ENCODE results near the gene KIF5C. TPM values are rescaled to one million over a fixed set of nuclear protein-coding genes. Genes with fewer than 3 reads are reported as not detected.
A peak's percentile ranks its signal among the peaks of the same experiment; 100 is the strongest.

The KIF5C gene
- total RNA-seq, 1 experiment from 2014 or later = 1.5 TPM

DNA sequence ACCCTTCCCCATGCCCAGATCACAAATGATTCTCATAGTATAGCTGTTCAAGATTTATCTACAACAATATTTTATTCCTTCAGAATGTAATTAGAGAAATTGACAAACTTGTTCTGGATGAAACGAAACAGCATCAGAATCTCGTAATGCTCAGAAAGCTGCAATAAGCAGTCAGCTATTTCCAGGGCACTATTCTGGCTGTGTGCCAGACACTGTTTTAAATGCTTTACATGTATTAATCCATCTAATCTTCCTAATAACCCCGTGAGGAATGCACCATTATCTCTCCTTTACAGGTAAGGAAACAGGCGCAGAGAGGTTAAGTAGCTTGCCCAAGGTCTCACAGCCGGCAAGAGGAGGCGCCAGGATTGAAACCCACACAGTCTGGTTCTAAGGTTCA is 153.3 kb downstream of the KIF5C start:
- H3K9me3 Mint-ChIP-seq (ENCODE audit: unreplicated experiment) = no peaks in the 10 kb centered on the region
- Histone ChIP-seq H3K9me3 (no peaks in the 10 kb centered on the region), H3K4me1 (peaks cover 43% of the 10 kb centered on the region), H3K36me3 (ENCODE audit: control insufficient read depth, insufficient read depth, low read length) (no peaks in the 10 kb centered on the region), H3K27me3 (replicated peaks; ENCODE audit: control insufficient read depth, insufficient read depth, low read length) (no peaks in the 10 kb centered on the region), H3K4me3 (ENCODE audit: low read depth, low read length) (no peak overlapping the region)
- DNase-seq = no peak
- peak overlapping the region; percentile 65 for H3K27ac Mint-ChIP-seq (ENCODE audit: unreplicated experiment)
- ChIA-PET CTCF (interaction anchor here (0.6 to 1.0 kb wide), 2 partner anchors 9 to 26 kb away, joined by 3 to 5 read pairs; no protein-coding TSS in a partner anchor), POLR2A (no interaction called here)
- BruUV-seq (replicated peaks) = no TSS peak
- intact Hi-C loops (cut with micrococcal nuclease; ENCODE audit: unreplicated experiment) = loop anchor here (1.0 kb wide), 2 partner anchors 8 to 10 kb away; partner anchors contain the start of gene LYPD6B
- peak overlapping the region; percentile 41 for H3K4me3 Mint-ChIP-seq (ENCODE audit: unreplicated experiment)
- H3K36me3 Mint-ChIP-seq (ENCODE audit: insufficient read depth, unreplicated experiment) = no peaks in the 10 kb centered on the region
- peaks cover 49% of the 10 kb centered on the region for H3K4me1 Mint-ChIP-seq (ENCODE audit: low read depth, unreplicated experiment)
- H3K27me3 Mint-ChIP-seq (ENCODE audit: insufficient read depth, unreplicated experiment) = no peaks in the 10 kb centered on the region
- TF ChIP-seq, protein P1, sequence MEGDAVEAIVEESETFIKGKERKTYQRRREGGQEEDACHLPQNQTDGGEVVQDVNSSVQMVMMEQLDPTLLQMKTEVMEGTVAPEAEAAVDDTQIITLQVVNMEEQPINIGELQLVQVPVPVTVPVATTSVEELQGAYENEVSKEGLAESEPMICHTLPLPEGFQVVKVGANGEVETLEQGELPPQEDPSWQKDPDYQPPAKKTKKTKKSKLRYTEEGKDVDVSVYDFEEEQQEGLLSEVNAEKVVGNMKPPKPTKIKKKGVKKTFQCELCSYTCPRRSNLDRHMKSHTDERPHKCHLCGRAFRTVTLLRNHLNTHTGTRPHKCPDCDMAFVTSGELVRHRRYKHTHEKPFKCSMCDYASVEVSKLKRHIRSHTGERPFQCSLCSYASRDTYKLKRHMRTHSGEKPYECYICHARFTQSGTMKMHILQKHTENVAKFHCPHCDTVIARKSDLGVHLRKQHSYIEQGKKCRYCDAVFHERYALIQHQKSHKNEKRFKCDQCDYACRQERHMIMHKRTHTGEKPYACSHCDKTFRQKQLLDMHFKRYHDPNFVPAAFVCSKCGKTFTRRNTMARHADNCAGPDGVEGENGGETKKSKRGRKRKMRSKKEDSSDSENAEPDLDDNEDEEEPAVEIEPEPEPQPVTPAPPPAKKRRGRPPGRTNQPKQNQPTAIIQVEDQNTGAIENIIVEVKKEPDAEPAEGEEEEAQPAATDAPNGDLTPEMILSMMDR (IDR thresholded peaks at IDR 0.05; ENCODE audit: insufficient read depth in 1 of 2, low read depth in 1 of 2, low read length in 1 of 2, severe bottlenecking in 1 of 2, unreplicated experiment in 1 of 2) = no peak

DNA sequence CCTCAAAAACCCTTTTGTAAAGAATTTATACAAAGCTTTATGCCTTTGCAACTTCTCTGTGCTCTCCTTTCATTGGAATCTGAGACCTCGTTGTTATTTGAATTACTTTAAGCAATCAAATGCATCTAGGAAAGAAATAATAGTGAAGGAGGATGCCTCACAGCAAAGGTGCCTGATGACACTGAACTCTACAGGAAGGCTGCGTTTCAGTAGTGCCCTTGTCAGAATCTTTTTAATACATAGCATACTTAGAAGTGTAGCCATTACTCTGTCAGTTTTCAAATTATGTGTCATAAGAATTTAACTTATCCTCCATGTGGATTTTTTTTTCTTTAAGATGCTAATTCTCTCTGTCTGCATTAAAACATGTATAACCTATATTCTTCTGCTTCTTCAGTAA is 153.9 kb downstream of the KIF5C start:
- Histone ChIP-seq H3K9me3 (no peaks in the 10 kb centered on the region), H3K4me3 (ENCODE audit: low read depth, low read length) (no peak overlapping the region), H3K4me1 (peaks cover 43% of the 10 kb centered on the region), H3K36me3 (ENCODE audit: control insufficient read depth, insufficient read depth, low read length) (no peaks in the 10 kb centered on the region), H3K27me3 (replicated peaks; ENCODE audit: control insufficient read depth, insufficient read depth, low read length) (no peaks in the 10 kb centered on the region)
- TF ChIP-seq, protein P1 (IDR thresholded peaks at IDR 0.05; ENCODE audit: insufficient read depth in 1 of 2, low read depth in 1 of 2, low read length in 1 of 2, severe bottlenecking in 1 of 2, unreplicated experiment in 1 of 2) = no peak
- ChIA-PET POLR2A (interaction anchor here (1.0 kb wide), 1 partner anchor 11 kb away, joined by 3 read pairs; no protein-coding TSS in a partner anchor), CTCF (interaction anchor here (0.6 to 1.5 kb wide), 3 partner anchors 9 to 26 kb away, joined by 3 to 5 read pairs (median 4); no protein-coding TSS in a partner anchor)
- BruUV-seq (replicated peaks) = no TSS peak
- Mint-ChIP-seq H3K4me3 (ENCODE audit: unreplicated experiment) (no peak overlapping the region), H3K27ac (ENCODE audit: unreplicated experiment) (peak overlapping the region; percentile 65), H3K36me3 (ENCODE audit: insufficient read depth, unreplicated experiment) (no peaks in the 10 kb centered on the region), H3K9me3 (ENCODE audit: unreplicated experiment) (no peaks in the 10 kb centered on the region), H3K4me1 (ENCODE audit: low read depth, unreplicated experiment) (peaks cover 54% of the 10 kb centered on the region), H3K27me3 (ENCODE audit: insufficient read depth, unreplicated experiment) (no peaks in the 10 kb centered on the region)
- no peak for DNase-seq
- intact Hi-C loops (cut with micrococcal nuclease; ENCODE audit: unreplicated experiment) = loop anchor here (1.0 kb wide), 2 partner anchors 9 kb away; partner anchors contain the start of gene LYPD6B

DNA sequence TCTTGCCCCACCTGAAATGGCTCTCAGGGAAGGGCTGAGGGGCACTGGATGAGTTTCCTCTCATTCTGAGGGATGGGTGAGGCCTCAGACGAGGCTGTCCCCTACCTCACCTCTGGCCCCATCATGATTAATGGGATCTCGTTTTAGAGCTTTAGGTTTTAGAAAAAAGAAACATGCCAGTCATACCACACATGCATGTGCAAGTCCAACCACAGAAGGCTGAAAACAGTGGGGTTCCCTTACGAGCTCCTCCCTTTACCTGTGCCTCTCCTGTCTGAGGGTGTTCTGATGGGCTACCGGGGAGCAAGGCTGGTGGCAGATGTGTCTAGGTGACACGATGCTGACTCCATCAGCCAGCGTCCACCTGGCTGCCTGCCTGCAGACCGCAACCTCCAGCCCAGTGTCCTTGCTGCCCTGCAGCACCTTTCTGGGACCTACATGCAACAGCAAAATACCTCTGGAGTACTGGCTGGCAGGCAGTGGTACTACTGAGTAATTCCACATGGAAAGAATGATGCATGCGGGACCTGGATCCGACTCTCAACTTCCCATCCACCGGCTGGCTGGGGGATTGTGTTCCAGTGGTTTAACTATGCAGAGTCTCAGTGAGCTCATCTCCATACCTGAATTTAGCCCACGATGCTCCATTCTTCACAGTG is 154.4 kb downstream of the KIF5C start:
- intact Hi-C loops (cut with micrococcal nuclease; ENCODE audit: unreplicated experiment) = no loop called here
- TF ChIP-seq, protein P1 (IDR thresholded peaks at IDR 0.05; ENCODE audit: insufficient read depth in 1 of 2, low read depth in 1 of 2, low read length in 1 of 2, severe bottlenecking in 1 of 2, unreplicated experiment in 1 of 2) = no peak
- no peaks in the 10 kb centered on the region for H3K9me3 Mint-ChIP-seq (ENCODE audit: unreplicated experiment)
- no peak overlapping the region for H3K4me3 Mint-ChIP-seq (ENCODE audit: unreplicated experiment)
- no peaks in the 10 kb centered on the region for H3K27me3 Mint-ChIP-seq (ENCODE audit: insufficient read depth, unreplicated experiment)
- Histone ChIP-seq H3K4me3 (ENCODE audit: low read depth, low read length) (no peak overlapping the region), H3K36me3 (ENCODE audit: control insufficient read depth, insufficient read depth, low read length) (no peaks in the 10 kb centered on the region), H3K4me1 (peaks cover 43% of the 10 kb centered on the region), H3K9me3 (no peaks in the 10 kb centered on the region), H3K27me3 (replicated peaks; ENCODE audit: control insufficient read depth, insufficient read depth, low read length) (no peaks in the 10 kb centered on the region)
- CTCF ChIA-PET = interaction anchor here (1.5 kb wide), 1 partner anchor 12 kb away, joined by 4 read pairs; no protein-coding TSS in a partner anchor
- no peak overlapping the region for H3K27ac Mint-ChIP-seq (ENCODE audit: unreplicated experiment)
- H3K36me3 Mint-ChIP-seq (ENCODE audit: insufficient read depth, unreplicated experiment) = no peaks in the 10 kb centered on the region
- POLR2A ChIA-PET = interaction anchor here (1.0 kb wide), 1 partner anchor 10 kb away, joined by 3 read pairs; no protein-coding TSS in a partner anchor
- no peak for DNase-seq
- BruUV-seq (replicated peaks) = no TSS peak
- peaks cover 51% of the 10 kb centered on the region for H3K4me1 Mint-ChIP-seq (ENCODE audit: low read depth, unreplicated experiment)

Measured in Caco-2 (cell line).